ENCODE data around the gene ADAM10.
"Not testable (repeated sequence)": the region's sequence is repeated elsewhere in the genome, so short reads cannot be mapped to it uniquely, and the experiment has no call there.

Gene ADAM10

GRCh38 chr15:58603927-58604326 is 145.6 kb downstream of the ADAM10 start:
- DNase-seq: not testable (repeated sequence)

DNA sequence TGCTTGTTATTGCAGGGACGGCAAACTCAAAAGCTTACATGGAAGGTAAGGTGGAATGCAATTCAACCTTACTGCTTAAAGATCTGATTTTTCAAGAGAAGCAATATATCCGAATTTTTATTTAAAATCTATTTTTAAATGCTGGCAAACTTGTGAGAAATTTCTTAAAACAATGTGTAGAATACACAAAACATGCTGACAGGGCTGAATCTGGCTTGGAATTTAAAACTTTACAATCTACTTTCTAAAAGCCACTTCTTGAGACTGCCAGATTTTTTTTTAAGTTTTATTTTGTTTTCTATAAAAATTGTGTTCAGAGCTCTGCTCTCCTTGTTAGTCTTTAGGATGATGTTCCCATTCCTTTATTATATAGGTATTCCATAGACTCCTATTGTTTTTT is 146.7 kb downstream of the ADAM10 start:
- no peak for DNase-seq

GRCh38 chr15:58598829-58599210 is 150.7 kb downstream of the ADAM10 start:
- no peak for DNase-seq

GRCh38 chr15:58597943-58598828 is 151.3 kb downstream of the ADAM10 start:
- DNase-seq: no peak

DNA sequence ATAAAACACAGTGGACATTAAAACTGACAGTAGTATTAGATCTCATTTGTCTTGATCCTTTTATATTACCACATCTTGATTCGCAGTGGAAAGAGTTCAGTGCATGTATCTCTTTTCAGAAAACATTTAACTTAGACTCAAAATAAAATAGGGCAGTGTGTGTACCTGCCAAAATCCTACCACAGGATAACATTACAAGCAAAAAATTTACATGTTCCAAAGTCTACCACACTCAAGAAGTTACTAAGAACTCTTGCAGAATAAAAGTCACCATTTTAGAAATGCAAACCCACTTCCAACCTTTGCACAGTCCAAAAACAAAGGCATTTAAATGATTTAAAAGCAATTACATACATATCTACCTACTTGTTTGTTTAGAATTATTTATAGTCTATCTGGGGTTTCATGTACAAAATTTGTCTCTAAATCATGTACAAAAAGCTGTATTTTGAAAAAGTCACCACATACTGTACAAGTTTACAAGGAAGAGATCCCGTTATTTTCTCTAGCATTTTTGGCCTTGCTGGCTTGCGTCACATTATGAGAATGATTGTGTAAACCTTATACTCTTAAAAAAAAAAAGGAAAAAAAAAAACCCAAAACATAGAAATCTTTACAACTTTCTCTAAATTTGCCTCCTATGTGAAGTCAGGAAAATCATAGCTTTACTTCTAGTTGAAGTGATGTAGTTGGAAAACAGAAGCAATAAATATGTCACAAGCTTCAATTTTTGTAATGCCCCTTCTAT is 153.8 kb downstream of the ADAM10 start:
- DNase-seq: no peak

DNA sequence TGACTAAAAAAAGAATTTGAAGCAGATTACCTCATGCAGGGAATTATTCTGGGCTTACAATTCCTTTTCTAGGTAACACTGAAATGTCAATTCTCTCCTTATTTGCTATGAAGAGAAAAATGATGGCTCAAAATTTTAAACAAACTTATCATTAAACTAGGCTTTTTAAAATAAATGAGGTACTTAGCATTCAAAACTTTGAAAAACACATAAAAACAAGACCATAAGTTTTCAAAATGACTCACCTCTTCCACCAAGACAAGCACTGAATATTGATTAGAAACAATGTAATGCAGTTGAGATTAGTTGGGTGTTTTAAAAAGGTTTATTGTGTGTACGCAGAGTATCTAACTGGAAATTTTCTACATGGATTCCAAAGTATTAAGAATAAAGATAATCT is 154.6 kb downstream of the ADAM10 start:
- no peak for DNase-seq

DNA sequence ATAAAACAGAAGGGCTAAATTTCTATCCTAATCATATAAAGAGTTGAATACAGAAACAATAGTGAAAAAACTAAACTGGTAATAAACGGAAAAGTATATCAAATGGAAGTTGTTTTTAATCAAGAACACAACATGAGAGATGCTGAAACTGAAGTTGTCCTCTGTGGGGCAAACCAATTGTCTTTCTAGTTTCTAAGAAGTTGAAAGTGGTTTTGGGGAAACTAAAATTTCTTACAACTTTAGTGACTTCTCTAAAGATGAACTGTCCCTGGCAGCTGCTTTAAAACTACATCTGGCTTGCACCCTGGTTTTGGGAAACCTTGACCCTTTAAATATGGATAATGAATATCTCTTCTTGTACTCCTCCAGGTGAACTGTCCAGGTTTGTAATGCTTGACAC is 155.6 kb downstream of the ADAM10 start:
- no peak for DNase-seq

GRCh38 chr15:58590926-58591325 is 158.6 kb downstream of the ADAM10 start:
- no peak for DNase-seq

DNA sequence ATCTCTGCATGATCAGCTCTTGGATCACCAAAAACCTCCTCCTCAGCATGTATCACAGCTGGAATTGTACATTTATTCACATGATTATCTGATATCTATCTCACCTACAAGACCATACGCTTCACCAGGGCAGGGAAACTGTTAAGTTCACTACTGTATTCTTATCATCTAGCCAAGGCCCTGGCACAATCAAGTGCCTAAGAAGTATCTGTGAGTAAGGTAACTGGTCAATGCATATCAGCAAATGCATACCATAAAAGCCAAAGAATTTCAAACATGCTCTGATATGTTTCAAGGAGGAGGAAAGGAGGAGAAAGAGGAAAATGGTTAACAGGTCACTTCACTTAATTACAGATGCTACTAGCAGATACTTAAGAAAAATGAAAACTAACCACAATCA is 159.3 kb downstream of the ADAM10 start:
- no peak for DNase-seq

DNA sequence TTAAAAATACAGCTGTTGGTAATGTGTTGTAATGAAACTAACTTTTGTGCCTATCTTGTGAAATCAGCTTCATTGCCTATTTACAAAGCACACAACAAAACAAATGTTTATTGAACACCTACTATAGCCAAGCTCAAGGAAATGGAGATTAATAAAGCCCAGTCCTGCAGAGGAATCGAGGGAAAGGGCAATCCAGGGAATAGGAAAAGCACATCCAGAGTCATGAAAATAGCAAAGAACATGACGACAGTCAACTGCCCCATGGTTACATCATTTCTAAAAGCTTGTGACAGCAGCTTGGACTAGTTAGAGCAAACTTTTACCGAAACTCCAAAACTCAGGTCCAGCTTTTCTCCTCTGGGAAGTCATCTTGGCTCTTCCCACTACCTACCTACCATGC is 160.5 kb downstream of the ADAM10 start:
- no peak for DNase-seq

DNA sequence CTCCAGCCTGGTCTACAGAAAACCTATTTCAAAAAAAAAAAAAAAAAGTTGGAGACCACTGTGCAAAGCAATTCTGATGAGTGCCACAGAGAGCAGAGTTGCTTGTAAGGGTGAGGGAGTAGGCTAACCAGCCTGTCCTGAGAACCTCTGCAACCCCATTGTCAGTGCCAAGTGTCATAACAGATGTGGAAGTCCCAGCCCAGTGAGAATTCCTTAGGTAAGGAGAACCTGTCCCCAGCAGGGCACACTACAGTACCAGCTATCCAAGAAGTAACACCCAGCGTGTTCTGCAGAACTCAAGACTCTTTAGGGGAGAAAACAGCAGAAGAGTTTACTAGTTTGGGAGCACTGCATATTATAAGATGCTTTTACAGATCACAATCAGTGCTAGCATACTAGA is 161.4 kb downstream of the ADAM10 start:
- DNase-seq: no peak

DNA sequence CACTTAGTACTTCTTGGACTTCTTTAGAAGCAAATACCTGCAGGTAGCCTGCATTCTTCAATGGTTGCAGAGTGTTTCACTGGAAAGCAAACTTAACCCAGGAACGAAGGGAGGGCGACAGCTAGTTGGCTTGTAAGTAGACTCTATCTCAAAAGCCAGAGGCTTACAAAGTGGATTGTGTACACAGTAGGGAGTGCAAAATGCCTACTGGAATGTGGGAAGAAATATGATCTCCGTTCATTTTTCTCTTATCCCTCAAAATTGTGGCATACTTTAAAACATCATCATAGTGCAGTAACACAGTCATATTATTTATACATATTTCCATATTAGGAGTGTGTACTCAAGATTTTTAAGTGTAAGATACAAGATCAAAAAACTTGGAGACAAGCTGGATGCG is 162.0 kb downstream of the ADAM10 start:
- no peak for DNase-seq

DNA sequence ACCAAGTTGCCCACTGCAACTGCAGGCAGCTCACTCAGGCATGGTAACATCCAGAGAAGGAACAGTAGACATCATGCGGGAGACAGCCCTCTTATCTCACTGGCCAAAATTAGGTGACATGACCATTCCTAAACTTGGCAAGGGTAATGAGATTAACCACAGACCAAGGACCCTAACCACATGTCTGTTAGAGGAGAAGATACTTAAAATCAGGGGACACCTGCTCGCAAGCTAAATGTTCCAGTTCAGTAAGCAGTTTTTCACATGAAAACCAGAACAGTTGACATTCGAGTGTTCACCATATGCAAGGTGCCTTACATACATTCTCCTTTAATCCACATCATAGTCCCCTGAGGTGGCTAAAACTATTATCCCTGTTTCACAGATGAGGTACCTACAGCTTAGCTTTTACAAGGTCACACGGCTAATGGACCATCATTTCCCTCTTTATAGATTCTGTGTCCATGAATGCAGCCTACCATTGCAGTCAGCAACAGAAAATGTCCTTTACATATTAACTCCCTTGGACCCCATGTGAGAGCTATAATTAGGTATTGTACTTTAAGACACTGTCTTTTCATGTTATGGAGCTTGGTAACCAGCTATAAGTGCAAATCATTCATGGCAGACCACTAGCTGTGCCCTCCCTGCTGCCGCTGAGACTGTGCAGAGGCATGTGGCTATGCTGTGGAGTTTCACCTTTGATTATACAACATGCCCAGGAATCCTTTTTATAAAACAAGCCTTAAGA is 163.6 kb downstream of the ADAM10 start:
- no peak for DNase-seq

DNA sequence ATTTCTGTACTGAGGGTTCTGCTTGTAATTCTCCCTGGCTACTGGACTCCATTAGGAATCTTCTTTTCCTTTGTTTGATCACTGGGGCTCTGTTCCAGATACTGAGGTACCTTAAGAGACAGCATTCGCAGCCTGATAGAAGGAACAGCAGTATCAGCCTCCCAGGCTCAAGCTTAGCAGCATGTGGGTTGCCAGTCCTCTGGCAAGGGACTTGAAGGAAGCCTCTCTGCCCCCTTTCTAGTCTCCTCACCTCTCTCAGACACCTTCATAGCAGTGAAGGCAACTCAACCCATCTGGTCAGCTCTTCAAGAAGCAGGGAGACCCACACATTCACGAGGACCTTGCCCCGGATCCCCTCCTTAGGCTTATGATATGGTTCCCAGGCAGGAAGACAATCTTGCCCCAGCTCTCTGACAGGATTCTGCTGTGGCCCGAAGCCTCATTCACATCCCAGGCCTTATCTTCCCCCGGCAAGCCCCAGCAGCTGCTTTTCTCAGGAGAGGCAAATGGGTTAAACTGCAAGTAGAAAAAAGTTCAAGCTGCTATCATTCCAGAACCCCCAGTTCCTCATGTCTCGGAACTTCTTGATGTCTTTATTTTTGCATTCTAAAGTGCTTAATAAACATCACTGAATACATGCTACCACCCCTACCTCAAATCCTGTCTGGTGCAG is 164.6 kb downstream of the ADAM10 start:
- DNase-seq: no peak

DNA sequence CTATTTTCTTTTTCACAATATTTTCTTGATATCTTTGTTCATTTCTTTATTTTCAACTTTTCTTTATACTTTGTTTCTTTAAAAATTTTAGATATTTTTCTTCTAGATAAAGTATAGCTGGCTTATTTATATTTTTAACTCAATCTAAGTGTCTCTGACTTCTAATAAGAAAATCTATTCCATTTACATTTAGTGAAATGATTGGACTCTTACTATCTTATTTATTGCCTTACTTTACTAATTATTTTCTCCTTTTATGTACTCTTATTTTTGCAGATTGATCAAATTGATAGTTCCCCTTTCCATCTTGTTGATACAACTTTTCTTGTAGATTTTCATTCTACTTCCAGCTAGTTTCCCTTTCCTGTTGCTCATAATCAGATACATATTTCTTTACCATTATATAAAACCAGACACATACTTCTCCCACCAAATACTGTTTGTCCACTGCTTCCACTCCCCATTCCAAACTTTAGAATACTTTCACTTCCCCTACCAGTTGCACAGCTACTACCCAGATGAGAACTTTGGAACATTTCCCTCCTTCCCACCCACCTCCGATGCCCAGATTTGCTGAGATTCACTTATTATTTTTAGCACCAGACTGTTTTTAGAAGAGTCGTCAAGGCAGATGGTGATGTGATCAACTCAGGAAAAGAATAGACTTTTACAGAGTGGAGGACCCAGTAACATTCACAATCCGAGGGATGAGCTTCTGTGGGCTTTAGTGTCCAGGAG is 166.2 kb downstream of the ADAM10 start:
- no peak for DNase-seq

DNA sequence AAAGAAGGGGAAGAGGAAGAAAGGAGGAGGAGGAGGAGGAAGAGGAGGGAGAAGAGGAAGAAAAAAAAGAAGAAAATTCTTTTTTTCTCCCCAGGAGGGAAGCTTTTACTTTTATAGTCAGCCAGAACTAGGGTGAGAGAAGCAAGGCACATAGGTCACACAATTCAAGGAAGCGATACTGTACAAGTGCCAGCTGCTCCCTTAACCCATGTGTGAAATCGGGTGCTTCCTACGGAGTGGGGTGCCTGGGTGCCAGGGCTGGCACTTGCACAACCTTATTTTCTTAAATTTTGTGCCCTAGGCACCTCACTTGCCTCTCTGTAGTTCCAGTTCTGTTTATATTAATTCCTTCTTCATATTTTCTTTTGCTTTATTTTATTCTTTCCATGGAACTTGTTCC is 167.3 kb downstream of the ADAM10 start:
- DNase-seq: no peak

DNA sequence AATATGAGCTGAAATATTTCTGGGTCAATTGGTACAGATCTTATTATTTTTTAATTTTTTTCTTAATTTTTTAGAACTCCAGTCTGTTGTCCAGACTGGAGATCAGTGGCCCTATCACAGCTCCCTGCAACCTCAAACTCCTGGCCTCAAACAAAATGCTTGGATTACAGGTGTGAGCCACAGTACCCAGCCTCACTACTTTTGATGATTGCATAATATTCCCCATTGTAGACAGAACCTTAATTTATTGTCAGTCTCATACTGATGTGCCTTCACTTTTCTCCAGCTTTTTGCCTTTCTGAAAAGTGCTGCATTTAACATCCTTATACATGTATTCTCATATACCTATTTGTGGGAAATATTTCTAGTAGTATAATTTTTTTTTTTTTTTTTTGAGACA is 172.8 kb downstream of the ADAM10 start:
- no peak for DNase-seq

- no peak for DNase-seq
These were observed 174.3 kb downstream of the ADAM10 start for GRCh38 chr15:58575045-58575786.

DNA sequence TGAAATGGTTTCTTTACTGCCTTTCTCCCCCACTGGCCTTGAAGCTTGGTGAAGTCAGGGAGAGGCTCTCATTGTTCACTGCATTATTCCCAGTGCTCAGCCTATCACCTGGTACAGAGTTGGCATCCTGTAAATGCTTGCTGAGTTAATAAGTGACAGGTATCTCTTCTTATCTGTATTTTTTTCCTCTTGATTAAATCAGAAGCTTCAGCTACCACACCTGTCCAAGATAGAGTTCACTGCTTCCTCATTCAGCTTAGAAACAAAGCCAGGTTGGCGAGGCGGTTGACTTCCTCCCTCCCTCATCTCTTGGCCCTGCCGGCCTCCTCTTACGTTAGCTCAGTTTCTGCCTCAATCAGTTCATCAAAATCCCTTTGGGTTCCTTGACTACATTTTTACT is 174.9 kb downstream of the ADAM10 start:
- no peak for DNase-seq

DNA sequence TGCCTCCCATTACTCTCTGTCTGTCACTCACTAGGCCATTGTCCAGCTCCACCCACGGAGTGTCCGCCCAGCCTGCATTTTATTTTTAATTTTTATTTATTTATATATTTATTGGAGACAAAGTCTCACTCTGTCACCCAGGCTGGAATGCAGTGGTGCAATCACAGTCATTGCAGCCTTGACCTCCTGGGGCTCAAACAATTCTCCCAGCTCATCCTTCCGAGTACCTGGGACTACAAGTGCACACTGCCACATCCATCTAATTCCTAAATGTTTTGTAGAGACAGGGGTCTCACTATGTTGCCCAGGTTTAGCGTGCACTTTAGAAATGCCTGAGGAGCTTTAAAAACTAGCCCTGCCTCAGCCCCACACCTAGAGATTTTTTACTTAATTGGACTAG is 176.2 kb downstream of the ADAM10 start:
- DNase-seq: no peak

GRCh38 chr15:58572521-58572920 is 177.0 kb downstream of the ADAM10 start:
- no peak for DNase-seq

DNA sequence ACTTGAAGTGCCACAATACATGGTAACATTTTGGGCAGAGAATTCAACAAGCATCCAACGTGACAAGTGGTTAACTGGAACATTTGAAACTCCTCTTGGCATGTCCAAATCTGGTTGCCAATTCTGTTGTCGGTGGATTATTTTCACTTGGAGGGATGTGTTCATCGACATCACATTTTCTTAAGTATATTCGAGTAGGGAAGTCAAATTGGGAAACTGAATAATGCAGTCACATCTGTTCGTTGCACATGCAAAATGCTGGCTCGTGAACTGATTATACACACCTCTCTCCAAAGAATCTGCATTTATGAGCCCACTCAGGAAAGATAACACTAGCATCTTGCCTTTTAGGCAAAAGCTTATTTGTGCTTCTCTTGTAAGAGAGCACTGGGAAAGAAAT is 178.0 kb downstream of the ADAM10 start:
- no peak for DNase-seq
